AG09309 (cell line): ENCODE data around the gene CCDC183.
A peak's percentile ranks its signal among the peaks of the same experiment; 100 is the strongest.

Source experiments
- DNase-seq: peaks from one replicate; pipeline ENCODE4 v3.0.0-alpha.2; 2010; ENCODE audit warnings: low read depth
- H3K4me3 ChIP-seq: 2 replicates; pipeline ENCODE4 v1.5.1; 2011; ENCODE audit warnings: mild to moderate bottlenecking, low read depth, low read length, moderate library complexity; ENCODE audit not compliant: control insufficient read depth
- TF ChIP-seq, protein P1 (sequence below): IDR thresholded peaks from 2 replicates; pipeline ENCODE4 v1.5.1; 2011; ENCODE audit warnings: mild to moderate bottlenecking, low read depth, low read length, inconsistent platforms; ENCODE audit not compliant: insufficient read depth, control insufficient read depth; ENCODE audit errors: missing control alignments

CCDC183 gene

DNA sequence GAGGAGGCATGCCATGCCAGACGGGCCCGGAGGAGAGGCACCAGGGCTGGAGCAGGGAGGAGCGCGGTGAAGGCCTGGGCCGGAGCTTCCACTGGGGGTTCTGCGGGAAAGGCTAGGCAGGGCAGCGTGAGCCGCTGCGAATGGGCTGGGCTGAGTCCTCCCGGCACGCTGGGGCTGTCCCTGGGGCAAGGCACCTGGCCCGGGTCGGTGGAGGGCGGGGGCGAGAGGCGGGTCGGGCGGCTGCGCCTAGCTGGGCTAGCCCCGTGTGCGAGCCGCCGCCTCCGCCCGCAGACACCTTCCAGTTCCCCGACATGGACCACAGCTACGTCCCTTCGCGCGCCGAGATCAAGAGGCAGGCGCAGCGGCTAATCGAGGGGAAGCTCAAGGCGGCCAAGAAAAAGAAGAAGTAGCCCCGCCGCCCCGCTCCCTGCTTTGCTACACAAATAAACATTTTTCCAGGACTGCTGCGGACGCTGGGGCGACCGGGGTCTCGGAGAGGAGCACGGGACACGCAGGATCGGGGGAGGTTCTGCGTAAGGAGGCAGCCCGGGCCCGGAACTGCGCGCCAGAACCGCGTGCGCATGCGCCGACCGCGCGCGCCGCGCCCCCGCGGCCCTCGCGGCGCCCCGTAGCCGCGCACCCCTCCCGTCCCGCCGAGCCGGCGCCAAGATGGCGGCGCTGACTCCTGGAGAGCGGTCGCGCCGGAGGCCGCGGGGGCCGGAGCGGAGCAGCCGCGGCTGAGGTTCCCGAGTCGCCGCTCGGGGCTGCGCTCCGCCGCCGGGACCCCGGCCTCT lies 11.3 kb downstream of the CCDC183 start, which contains the start of gene RABL6:
TSS of gene RABL6 (plus strand) at position 668 of the 794 bp plus-strand sequence. CDS start 249 bp downstream, outside the sequence.
- TF ChIP-seq, protein P1, sequence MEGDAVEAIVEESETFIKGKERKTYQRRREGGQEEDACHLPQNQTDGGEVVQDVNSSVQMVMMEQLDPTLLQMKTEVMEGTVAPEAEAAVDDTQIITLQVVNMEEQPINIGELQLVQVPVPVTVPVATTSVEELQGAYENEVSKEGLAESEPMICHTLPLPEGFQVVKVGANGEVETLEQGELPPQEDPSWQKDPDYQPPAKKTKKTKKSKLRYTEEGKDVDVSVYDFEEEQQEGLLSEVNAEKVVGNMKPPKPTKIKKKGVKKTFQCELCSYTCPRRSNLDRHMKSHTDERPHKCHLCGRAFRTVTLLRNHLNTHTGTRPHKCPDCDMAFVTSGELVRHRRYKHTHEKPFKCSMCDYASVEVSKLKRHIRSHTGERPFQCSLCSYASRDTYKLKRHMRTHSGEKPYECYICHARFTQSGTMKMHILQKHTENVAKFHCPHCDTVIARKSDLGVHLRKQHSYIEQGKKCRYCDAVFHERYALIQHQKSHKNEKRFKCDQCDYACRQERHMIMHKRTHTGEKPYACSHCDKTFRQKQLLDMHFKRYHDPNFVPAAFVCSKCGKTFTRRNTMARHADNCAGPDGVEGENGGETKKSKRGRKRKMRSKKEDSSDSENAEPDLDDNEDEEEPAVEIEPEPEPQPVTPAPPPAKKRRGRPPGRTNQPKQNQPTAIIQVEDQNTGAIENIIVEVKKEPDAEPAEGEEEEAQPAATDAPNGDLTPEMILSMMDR = no peak
- peak within 1 kb of the TSS; percentile 89 for H3K4me3 ChIP-seq
- no peak for DNase-seq

DNA sequence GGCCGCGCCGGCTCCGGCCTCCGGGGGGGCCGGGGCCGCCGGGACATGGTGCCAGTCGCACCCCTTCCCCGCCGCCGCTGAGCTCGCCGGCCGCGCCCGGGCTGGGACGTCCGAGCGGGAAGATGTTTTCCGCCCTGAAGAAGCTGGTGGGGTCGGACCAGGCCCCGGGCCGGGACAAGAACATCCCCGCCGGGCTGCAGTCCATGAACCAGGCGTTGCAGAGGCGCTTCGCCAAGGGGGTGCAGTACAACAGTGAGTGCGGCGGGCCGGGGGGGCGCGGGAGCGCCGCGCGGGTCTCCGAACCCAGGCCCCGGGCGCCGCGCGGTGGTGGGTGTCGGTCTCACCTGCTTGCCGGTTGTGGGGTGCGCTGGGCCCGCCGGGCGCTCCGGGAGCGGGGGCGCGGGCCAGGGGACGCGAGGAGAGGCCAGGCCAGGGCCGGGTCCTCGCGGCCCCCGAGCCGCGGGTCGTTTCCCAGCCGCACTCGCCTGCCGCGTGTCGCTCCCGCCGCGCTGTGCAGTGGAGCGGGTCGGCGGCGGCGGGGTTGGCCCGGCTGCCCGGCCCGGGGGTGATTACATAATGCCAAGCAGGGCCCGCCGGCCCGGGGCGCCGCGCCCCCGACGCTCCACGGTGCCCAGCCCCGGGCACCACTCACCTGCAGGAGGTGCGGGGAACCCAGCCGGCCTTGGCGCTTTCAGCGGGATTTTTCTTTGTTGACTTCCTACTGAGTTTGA lies 12.1 kb downstream of the CCDC183 start:
- DNase-seq = no peak

DNA sequence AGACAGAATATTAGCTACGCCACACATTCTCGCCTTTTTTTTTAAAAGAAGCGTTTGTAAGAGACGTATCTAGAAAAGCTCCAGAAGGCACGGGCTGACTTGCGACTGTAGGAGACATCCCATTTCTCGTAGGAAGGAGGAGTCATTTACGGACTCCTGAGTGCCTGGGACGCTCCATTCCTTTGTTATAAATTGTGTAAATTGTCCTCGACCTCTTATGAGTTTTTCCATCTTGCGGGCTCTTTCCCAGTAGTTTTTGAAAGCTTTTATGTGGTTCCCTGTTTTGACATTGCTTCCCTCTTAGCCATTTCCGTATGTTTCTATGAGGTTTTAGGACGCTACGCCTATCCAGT lies 12.6 kb downstream of the CCDC183 start:
- peak overlapping the region; percentile 89 for H3K4me3 ChIP-seq
- DNase-seq = no peak
- TF ChIP-seq, protein P1 = no peak

More for the DNA sequence above, 12.1 kb downstream of the CCDC183 start:
- H3K4me3 ChIP-seq = peak overlapping the region; percentile 89
- TF ChIP-seq, protein P1 = no peak

DNA sequence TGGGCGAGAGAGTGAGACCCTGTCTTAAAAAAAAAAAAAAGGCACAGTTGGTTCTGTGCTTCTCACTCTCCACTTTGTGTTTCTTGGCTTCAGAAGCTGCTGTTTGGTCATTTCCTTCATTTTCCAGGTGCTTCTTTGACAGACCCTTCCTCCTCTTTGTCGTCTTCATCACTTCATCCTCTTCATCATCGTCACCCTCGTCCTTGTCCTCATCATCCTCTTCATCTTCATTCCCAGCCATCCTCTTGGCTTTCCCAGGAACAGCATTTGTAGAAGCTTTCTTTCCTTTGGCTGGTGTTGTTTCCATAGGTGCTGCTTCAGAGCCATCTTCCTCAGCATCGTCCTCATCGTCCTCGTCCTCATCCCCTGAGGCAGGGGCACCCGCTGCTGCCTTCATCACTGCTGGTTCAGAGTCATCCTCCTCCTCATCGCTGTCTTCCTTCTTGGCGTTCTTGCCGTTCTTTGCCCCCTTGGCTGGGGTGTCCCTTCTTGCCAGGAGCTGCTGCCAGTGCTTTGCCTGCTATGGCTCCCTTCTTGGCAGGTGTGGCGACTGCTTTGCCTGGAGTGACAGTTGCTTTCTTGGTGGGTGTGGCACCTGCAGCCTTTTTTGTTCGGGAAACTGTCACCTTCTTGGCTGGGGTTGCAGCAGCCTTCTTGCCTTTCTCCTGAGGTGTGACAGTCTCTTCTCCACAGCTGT lies 18.7 kb downstream of the CCDC183 start:
- H3K4me3 ChIP-seq = no peak overlapping the region
- no peak for DNase-seq
- TF ChIP-seq, protein P1 = no peak

DNA sequence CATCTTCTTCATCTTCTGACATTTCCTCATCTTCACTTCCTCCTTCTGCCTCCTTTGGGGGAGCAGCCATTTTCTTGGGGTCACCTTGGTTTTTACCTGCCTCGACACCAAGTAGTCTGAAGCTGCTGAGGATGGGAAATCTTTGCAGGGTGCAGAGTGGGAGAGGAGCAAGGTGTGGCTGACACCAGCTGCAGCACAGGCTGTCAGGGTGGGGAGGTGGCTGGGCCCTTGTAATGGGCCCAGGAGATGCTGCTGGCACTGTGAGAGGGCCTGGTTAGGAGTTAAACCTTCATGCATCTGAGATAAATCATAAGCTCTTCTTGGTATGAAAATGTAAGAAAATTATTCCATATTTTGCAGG lies 19.3 kb downstream of the CCDC183 start:
- TF ChIP-seq, protein P1 = no peak
- no peak for DNase-seq
- H3K4me3 ChIP-seq = no peak overlapping the region

DNA sequence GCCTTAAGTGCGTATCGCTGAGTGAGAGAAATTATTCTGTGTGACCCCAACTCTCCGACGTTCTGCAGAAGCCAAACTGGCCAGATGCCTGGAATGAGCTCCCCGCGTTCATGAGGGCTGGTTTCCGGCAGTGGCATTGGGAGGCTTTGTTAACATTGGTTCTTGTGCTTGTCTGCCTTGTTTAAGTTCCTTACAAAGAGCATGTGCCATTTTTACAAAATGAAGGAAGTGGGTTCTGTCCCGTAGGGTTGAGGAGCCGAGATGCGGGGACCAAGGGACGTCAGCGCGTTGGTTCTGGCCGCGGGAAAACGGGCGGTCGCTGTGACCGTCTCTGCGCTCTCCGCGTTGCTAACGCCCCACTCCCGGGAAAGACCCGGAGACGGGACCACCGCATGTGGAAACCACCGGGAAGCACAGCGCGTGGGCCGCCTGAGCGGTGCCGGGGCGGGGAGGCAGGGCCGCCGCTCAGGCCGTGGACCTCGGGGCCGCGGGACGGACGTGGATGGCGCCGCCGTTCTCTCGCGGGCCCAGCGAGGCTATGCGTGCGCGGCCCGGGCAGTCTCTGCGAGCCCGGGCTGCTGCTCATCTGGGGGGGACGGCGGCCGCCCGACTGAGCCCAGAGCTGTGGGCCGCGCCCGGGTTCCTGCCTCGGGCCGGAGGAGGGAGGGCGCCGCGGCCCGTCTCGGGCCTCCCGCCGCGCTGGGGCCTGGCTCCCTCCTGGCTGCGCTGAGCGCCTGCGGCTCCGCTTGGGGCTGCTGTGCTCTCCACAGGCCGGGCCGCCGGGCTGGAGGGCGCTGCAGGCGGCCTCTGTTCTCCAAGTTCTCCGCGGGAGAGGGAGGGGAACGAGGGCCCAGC lies 25.1 kb downstream of the CCDC183 start:
- no peak for DNase-seq
- TF ChIP-seq, protein P1 = no peak
- no peak overlapping the region for H3K4me3 ChIP-seq
